ENCODE measurements around the gene HSH2D.

GRCh38 chr19:16207063-16207462 lies 63.6 kb downstream of the HSH2D start:
- TF ChIP-seq POLR2AphosphoS5 (IDR thresholded peaks at IDR 0.05; ENCODE audit: low read depth, low read length) (no peak), REST (IDR thresholded peaks at IDR 0.05; ENCODE audit: insufficient read depth in 1 of 2, low read depth in 2 of 2, low read length in 2 of 2) (no peak), TAF1 (IDR thresholded peaks at IDR 0.05; ENCODE audit: borderline replicate concordance, insufficient read depth, low read length) (no peak), SIN3A (IDR thresholded peaks at IDR 0.05; ENCODE audit: borderline replicate concordance, insufficient read depth, low read length) (no peak)
